GM10266 (cell line): ENCODE results near the gene SIRT5.

Source experiments
- DNase-seq: peaks from one replicate; pipeline ENCODE4 v3.0.0; 2012; ENCODE audit errors: extremely low spot score
- CTCF ChIP-seq: IDR thresholded peaks from 2 replicates; pipeline ENCODE4 v1.5.1; 2012; ENCODE audit warnings: mild to moderate bottlenecking, low read depth; ENCODE audit not compliant: control insufficient read depth, insufficient read depth; ENCODE audit errors: missing control alignments

Gene SIRT5

GRCh38 chr6:13573669-13574110, 711 bp upstream of the SIRT5 start:
- no peak for TF ChIP-seq CTCF
- DNase-seq = peak; percentile 27

GRCh38 chr6:13574149-13574570, 241 bp upstream of the SIRT5 start:
- peak; percentile 45 for TF ChIP-seq CTCF

DNA sequence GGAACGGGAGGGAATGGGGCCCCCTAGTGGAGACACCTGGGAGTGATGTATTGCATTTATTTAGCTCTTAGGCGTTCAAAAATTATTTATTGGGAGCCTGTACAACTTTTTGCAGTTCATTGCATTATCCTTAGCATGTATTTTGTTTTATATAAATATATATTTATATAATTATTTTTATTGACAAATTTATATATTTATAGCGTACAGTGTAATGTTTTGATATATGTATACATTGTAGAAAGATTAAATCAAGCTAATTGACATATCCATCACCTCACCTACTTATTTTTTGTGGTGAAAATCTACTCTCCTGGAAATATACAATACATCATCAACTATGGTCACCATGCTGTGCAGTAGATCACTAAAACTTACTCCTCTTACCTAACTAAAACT, 975 bp downstream of the SIRT5 start:
- peak; percentile 64 for TF ChIP-seq CTCF
- no peak for DNase-seq

More at GRCh38 chr6:13574149-13574570, 241 bp upstream of the SIRT5 start:
- DNase-seq = peak; percentile 95

- TF ChIP-seq CTCF = no peak
- DNase-seq = no peak
Observed at GRCh38 chr6:13576017-13576416, 1.6 kb downstream of the SIRT5 start.

DNA sequence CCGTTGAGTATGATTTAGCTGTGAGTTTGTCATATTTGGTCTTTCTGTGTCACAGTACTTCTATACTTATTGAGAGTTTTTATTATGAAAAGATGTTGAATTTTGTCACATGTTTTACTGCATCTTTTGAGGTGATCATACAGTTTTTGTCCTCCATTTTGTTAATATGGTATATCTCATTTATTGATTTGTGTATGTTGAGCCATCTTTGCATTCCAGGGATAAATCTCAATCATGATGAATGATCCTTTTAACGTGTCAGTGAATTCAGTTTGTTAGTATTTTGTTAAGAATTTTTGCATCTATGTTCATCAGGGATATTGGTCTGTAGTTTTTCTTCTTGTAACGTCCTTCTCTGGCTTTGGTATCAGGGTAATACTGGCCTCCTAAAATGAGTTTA, 3.5 kb downstream of the SIRT5 start:
- no peak for DNase-seq
- TF ChIP-seq CTCF = no peak

DNA sequence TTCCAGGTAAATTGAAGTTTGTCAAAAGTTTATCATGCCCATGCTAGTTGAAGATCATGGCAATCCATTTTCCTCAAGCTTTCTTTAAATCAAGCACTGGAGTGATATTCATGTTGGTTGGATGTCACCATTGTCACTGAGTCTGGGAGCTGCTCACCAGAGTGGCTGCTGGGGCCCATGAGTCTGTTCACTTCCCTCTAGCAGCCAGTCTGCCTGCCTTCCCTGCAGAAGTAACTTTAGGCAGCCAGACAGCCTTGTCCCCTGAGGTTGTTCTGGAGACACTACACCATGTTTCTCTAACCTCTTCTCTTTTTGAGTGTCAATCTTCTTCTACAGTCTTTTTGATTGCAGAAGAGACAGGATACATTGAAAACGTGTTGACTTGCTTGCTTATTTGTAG, 5.5 kb downstream of the SIRT5 start:
- TF ChIP-seq CTCF = no peak
- DNase-seq = no peak

- no peak for DNase-seq
- TF ChIP-seq CTCF = no peak
Observed at GRCh38 chr6:13581700-13582229, 7.4 kb downstream of the SIRT5 start.
